GM11168 (cell line): ENCODE results near the gene WDR36.

ENCODE experiments used
- in situ Hi-C: fragments of 300-500 bp; cut with MboI; formaldehyde crosslinking; loops from one replicate; pipeline ENCODE4 v1.12.0; 2022; ENCODE audit warnings: low sequenced_read_pairs; ENCODE audit not compliant: unreplicated experiment

WDR36 gene

GRCh38 chr5:111095982-111096381, 3.8 kb downstream of the WDR36 start:
- in situ Hi-C loops = no loop called here

- in situ Hi-C loops = no loop called here
Measured at GRCh38 chr5:111099058-111099778, 7.1 kb downstream of the WDR36 start.

DNA sequence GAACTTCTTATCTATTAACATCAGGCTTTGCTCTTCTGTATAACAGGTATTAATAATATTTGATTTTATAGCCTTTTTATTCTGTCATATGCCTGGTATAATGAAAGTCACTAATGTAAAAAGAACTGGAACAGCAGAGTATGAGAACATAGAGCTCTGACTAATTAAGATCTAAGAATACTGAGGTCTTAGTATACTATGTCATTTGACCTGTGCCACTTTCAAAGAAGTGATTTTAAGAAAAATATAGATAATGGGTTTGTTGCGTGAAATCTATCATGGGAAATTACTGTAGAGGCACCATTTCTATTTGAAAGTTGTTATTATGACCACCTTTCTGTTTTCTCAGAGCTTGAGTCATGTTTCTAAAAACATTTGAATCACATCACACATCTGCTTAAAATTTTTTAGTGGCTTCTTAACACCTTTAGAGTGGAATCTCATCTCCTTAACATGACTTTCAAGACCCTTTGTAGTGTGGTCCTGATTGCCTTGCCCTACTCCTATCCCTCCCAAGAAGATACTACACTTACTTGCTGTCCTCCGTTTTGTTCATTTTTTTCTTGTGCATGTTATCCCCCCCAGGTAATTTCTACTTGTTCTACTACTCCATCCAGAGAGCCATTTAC, 14.3 kb downstream of the WDR36 start:
- in situ Hi-C loops = no loop called here

GRCh38 chr5:111107371-111107770, 15.2 kb downstream of the WDR36 start:
- in situ Hi-C loops = no loop called here

- in situ Hi-C loops = no loop called here
Measured at GRCh38 chr5:111111956-111112355, 19.8 kb downstream of the WDR36 start.

DNA sequence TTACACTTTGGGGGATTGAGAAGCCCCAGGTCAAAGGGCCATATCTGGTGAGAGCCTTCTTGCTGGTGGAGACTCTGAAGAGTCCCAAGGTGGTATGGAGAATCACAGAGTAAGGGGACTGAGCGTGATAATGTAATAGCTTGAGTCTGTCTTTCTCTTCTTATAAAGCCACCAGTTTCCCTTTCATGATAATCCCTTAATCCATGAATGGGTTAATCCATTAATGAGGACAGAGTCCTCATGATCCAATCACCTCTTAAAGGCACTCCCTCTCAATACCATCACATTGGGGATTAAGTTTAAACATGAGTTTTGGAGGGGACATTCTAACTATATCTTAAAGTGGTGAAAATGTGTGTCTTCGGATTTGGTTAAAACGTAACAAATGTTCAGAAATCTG, 21.5 kb downstream of the WDR36 start:
- in situ Hi-C loops = no loop called here

DNA sequence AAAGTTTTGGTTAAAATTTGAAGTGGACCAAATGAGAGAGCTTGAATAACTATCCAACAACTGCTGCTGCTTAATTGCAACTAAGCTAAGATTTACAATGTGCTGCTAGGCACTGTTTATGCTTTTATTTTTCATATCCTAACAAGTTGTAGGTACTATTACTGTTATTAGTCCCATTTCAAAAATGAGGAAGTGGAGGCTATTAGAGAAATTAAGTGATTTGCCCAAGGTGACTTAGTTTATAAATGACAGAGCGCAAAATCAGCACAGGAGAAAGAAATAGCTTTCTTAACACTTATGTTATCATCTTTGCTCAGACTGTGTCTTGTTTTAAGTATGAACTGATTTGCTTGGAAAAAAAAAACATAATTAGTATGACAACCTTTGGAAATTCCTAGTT, 23.1 kb downstream of the WDR36 start:
- in situ Hi-C loops = no loop called here

- in situ Hi-C loops = no loop called here
Measured at GRCh38 chr5:111116550-111116949, 24.4 kb downstream of the WDR36 start.

DNA sequence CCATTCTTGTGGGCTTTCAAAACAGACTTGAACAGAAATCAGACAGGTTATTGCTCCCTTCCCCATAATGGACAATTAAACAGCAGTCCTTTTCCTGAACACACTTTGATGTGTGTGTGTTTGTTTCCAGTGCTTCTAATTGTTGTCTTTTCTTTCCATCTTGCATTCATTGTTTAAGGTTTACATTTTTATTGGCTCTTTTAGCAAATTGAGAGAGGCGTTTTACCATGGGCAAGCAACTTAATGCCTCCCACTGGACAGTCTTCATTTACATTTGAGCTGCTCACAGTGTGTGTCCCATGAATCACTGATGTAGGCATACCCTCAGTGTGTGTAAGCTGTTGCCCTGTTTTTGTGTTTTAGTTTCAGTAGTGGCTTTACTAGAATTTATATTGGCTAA, 25.0 kb downstream of the WDR36 start:
- in situ Hi-C loops = no loop called here

- in situ Hi-C loops = no loop called here
Measured at GRCh38 chr5:111119221-111119620, 27.1 kb downstream of the WDR36 start.

- in situ Hi-C loops = no loop called here
Measured at GRCh38 chr5:111119856-111120255, 27.7 kb downstream of the WDR36 start.

DNA sequence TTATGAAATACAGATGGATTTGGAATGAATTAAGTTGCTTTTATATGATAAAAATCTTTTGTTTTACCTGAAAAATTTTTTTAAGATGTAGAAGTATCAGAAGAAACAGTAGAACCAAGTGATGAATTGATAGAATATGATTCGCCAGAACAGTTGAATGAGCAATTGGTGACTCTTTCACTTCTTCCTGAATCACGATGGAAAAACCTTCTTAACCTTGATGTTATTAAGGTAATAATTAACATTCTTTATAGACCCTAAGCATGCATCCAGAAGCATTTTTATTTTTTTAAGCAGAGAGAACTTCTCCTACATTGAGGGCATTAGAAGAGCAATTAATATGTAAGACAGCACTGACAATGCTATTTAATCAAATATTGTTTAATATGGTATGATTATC, 28.8 kb downstream of the WDR36 start:
- in situ Hi-C loops = no loop called here

- in situ Hi-C loops = no loop called here
Measured at GRCh38 chr5:111121926-111122325, 29.8 kb downstream of the WDR36 start.

- in situ Hi-C loops = no loop called here
Measured at GRCh38 chr5:111122398-111122797, 30.2 kb downstream of the WDR36 start.

DNA sequence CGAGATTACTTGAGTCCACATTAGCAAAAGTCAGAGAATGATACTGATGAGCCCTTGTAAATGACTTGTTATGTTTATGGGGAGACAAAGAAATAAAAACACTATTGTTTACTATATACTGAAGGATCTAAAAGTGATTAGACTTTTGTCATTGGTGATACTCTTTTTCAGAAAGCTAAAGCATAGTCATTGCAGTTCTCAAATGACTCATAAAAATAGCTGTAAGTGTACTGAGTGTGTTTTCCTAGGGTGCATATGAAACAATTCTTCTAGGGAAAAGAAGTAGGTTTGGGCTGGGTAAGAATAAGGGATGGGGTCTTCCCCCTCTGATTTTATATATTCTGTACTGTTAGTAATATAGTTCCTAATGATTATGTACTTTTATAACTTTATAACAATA, 32.6 kb downstream of the WDR36 start:
- in situ Hi-C loops = no loop called here

GRCh38 chr5:111126896-111127295, 34.7 kb downstream of the WDR36 start:
- in situ Hi-C loops = no loop called here

GRCh38 chr5:111127453-111128195, 35.5 kb downstream of the WDR36 start:
- in situ Hi-C loops = no loop called here

GRCh38 chr5:111129938-111130337, 37.8 kb downstream of the WDR36 start:
- in situ Hi-C loops = no loop called here

DNA sequence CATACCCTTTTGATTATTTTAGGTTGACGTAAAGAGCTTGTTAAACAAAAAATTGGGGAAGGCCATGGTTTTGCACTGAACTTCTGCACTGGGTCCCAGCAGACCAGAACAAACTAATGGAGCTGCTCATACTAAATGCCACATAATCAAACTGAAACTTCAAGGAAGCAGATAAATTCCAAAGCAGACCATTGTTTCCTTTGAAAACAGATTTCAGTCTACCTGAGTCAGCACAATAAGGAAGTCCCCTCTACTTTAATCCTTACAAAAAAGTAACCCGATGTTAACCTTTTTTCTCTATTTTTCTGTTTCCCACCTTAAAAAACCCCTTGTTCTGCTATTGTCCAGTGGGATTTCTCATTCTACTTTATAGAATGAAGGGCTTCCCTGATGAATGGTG, 39.2 kb downstream of the WDR36 start:
- in situ Hi-C loops = no loop called here

GRCh38 chr5:111132076-111132475, 39.9 kb downstream of the WDR36 start:
- in situ Hi-C loops = no loop called here

DNA sequence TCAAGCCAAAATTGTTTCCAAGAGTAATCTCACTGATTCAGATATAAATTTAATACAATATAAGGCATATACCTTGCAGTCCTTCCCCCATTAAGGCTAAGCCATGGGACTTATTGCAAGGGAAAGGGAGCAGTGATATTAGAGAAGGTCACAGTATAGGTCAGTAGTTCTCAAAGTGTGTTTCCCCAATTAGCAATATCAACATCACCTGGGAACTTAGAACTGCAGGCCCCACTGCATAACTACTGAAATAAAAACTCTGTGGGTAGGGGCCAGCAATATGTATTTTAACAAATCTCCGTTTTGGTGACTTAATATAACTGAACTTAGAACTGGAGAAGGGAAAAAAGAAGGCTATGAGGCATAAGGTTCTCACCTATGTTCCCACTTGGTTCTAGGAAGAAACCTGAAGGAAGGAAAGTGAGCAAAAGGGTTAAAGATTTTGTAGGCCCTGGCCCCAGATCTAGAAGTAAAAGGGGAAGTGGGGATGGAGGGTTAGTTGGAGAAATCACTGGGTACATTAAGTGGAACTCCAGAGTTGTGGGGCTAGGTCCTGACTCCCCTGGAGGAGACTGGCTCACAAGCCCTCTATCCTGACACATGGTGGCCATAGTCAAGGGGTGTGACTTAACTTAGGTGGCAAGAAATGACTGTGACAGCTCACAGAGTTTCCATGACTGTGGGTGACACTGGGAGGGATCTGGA, 40.7 kb downstream of the WDR36 start:
- in situ Hi-C loops = no loop called here
